Anterior cingulate cortex (tissue), 58 donors: ENCODE results near the gene CLCF1.

Experiments used
- DNase-seq, 58 donors: peaks; one replicate each; lab custom pipeline; 2025; lab: John Stamatoyannopoulos, UW

The CLCF1 gene

GRCh38 chr11:67397536-67397935 is 24.1 kb upstream of the CLCF1 start:
- no peak for DNase-seq

GRCh38 chr11:67396587-67397389 is 23.4 kb upstream of the CLCF1 start:
- DNase-seq: no peak

DNA sequence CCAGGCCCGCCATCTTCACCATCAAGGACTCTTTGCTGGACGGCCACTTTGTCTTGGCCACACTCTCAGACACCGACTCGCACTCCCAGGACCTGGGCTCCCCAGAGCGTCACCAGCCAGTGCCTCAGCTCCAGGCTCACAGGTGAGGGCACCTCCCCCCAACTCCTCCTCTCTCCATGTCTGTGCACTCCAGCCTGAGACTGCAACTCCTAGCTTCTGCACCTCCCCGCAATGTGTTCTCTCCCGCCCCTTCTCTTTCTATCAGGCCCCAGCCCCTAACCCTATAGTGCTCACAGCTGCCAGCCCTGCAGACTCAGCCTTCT is 22.8 kb upstream of the CLCF1 start:
- no peak for DNase-seq

GRCh38 chr11:67395555-67396258 is 22.3 kb upstream of the CLCF1 start:
- no peak for DNase-seq

GRCh38 chr11:67393990-67394389 is 20.6 kb upstream of the CLCF1 start:
- no peak for DNase-seq

DNA sequence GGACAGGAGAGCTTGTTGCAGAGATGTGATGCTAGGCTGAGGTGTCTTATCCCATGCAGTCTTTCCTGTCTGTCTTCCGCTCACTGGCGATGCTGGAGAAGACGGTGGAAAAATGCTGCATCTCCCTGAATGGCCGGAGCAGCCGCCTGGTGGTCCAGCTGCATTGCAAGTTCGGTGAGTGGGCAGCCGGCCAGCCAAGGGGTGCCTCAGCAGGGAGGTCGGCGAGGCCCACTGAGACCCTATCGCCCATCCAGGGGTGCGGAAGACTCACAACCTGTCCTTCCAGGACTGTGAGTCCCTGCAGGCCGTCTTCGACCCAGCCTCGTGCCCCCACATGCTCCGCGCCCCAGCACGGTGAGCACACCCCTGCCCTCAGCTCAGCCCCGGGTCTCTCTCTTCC is 20.0 kb upstream of the CLCF1 start:
- no peak for DNase-seq

- no peak for DNase-seq
Observed at GRCh38 chr11:67392183-67392715, 18.9 kb upstream of the CLCF1 start.

- peak; percentile 39 to 97 (median 90) for DNase-seq
Observed at GRCh38 chr11:67391304-67392182, 18.1 kb upstream of the CLCF1 start, which contains the start of gene RAD9A. Gene RAD9A (plus strand): TSS chr11:67391986. CDS start chr11:67392045, 59 bp downstream.

GRCh38 chr11:67390947-67391303 is 17.5 kb upstream of the CLCF1 start:
- no peak for DNase-seq

GRCh38 chr11:67389477-67389876 is 16.1 kb upstream of the CLCF1 start:
- DNase-seq: peak in 1 of 58 donors; percentile 22

DNA sequence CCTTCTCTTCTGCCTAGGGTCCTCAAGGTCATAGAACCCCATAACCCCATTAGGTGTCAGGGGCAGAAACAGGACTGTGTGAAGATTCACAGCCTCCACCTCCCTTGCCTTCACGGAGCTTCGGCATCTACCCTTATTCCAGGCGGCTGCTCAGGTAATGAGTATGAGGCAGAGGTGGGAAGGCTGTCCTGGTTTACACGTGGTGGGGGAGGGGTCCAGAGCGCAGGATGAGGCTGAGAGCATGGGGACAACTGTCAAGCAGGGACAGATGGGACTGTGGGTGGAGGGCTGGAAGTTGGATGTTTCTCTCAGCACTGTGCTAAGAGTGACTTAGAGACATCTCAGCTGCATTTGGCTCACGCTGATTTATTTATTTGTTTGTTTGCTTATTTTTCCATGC is 14.1 kb upstream of the CLCF1 start:
- no peak for DNase-seq

- DNase-seq: no peak
Observed at GRCh38 chr11:67387069-67387468, 13.7 kb upstream of the CLCF1 start.

DNA sequence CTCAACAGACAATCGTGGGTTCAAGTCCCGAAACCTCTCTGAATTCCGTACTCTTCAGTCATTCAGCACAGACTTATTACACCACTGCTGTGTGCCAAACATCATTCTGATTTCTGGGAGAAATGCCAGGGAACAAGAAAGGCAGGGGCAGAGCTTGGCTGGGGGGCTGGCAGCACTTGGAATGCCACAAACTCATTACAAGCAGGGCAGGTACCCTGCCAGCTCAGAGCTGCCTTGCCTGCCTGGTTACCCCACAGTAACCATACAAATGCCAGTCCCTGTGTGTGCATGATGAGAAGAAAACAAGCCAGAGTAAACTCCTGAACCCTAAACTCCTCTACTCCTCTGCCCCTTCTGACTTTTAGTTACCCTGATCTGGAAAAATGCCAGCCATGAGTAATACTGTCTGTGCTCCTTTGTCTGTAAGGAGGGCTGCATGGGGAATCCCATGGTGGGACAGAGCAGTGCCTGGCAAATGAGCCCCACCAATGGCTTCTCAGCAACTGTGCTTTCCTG is 11.5 kb upstream of the CLCF1 start:
- peak in 42 of 58 donors; percentile 22 to 85 (median 52) for DNase-seq

DNA sequence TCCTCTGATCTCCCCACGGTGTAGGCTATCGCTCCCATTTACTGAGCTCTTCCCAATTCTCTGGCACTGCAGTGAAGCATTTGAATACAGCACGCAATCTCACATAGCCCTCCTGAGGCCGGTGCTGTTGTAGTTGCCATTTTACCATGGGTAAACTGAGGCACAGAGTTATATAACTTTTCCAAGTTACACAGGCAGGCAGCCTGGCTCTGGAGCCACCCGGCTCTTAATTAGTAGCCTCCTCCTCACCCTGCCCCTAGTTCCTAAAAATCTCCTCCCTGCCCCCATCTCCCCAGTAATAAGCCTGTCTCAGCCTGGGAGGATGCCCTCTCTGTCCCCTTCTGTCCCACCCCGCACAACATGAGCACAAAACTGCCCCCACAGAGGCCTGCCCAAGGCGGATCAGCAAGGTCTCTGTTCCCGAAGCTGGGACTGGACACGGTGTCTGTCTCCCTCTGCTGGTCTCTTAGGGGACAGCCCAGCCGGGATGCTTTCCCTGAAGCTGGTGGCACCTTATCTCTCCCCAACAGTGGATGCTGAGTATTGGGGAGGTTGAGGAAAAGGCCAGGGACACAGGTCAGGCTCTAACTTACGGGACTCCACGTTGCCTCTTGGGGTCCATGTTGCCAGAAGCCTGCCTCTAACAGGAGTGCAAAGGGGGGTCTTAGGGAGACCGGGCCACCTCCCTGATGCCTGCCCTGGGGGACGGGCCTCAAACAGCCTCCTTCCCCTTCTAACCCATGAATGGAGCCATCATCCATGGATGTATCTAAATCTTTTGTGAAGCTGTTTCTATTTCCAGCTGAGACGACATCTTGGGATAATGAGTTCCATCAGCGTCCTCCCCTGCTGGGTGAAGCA is 9.1 kb upstream of the CLCF1 start:
- peak in 55 of 58 donors; percentile 4 to 82 (median 63) for DNase-seq

GRCh38 chr11:67381244-67381972 is 8.0 kb upstream of the CLCF1 start:
- DNase-seq: no peak

GRCh38 chr11:67379061-67380058 is 6.0 kb upstream of the CLCF1 start:
- no peak for DNase-seq

- no peak for DNase-seq
Observed at GRCh38 chr11:67378544-67378943, 5.1 kb upstream of the CLCF1 start.
